H54 (cell line): ENCODE measurements around the gene FGF11.

Experiments
- DNase-seq: peaks from one replicate; pipeline ENCODE4 v3.0.0; 2011; ENCODE audit warnings: low spot score, mixed read lengths; ENCODE audit not compliant: insufficient read length
- FAIRE-seq: peaks from 3 replicates; lab custom pipeline; 2011; peaks lifted over from hg19 to GRCh38; lab: Jason Lieb, UNC
- POLR2A ChIP-seq: IDR thresholded peaks from 2 replicates; pipeline ENCODE4 v1.6.1; 2011; ENCODE audit warnings: low read depth, mild to moderate bottlenecking, low read length

Gene FGF11

DNA sequence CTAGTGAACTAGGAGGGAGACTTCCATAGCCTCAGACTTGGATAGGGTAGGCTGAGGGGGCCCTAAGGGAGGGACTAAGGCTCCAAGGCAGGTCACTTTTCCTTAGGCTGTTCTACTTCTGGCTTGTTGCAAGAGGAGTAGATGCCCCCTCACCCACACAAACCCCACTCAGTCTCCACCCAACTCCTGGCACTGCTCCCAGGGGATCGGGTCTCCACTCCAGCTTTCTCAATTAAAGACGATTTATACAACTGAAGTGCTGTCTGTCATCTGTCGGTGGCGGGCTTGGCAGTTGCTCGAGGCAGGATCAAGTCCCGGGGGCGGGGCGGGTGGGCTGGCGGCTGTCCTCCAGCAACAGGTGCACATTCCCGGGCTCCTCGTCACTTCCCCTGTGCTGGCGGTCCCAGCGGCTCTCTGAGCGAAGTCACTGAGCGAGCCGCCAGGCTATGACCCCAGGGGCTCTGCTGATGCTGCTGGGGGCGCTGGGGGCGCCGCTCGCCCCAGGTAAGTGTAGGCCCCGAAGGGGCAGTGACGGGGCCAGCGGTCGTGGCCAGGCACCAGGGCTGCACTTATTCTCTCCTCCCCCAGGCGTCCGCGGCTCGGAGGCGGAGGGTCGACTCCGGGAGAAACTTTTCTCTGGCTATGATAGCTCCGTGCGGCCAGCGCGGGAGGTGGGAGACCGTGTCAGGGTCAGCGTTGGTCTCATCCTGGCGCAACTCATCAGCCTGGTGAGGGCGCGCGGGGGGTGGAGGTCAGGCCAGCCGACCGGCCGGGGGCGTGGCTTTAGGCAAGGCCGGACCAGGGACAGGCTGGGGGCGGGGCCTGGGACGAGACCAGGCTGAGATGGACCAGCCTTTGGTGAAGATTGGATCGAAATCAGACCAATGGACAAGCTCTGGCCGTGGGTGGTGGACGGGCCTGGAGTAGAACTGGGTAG lies 5.6 kb downstream of the FGF11 start, which contains the start of gene CHRNB1:
TSS of gene CHRNB1 (plus strand) at position 380 of the 937 bp plus-strand sequence. CDS start at position 447, 67 bp downstream.
- DNase-seq (no peak), FAIRE-seq (no peak)
- no peak for TF ChIP-seq POLR2A

DNA sequence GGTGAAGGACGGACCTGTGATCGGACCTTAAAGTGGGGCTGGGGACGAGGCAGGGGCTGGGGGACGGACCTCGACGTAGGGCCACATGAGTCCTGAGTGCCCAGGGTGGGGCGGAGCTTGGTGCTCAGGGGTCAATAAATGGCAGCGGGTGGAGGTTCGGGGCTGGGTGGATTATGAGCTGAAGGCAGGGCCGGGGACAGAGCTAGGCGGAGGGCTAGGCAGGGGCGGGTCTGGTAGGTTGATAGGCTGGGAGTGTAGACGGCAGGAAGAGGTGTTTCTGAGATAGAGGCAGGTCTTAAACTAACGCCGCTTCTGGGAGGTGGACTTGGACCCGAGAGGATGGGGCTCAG lies 6.3 kb downstream of the FGF11 start:
- DNase-seq (no peak), FAIRE-seq (no peak)
- no peak for TF ChIP-seq POLR2A

DNA sequence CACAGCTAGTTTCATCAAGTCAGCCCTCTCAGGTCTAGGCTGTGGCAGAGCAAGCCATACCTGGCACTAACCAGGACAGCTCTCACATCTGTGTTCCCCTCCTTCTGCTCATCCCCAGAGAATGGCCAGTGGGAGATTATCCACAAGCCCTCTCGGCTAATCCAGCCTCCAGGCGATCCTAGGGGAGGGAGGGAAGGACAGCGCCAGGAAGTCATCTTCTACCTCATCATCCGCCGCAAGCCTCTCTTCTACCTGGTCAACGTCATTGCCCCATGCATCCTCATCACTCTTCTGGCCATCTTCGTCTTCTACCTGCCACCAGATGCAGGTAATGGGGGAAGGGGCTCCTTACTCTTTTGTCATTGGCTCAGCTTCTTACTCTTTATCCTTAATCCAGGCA lies 9.1 kb downstream of the FGF11 start:
- no peak for TF ChIP-seq POLR2A
- DNase-seq (no peak), FAIRE-seq (no peak)

DNA sequence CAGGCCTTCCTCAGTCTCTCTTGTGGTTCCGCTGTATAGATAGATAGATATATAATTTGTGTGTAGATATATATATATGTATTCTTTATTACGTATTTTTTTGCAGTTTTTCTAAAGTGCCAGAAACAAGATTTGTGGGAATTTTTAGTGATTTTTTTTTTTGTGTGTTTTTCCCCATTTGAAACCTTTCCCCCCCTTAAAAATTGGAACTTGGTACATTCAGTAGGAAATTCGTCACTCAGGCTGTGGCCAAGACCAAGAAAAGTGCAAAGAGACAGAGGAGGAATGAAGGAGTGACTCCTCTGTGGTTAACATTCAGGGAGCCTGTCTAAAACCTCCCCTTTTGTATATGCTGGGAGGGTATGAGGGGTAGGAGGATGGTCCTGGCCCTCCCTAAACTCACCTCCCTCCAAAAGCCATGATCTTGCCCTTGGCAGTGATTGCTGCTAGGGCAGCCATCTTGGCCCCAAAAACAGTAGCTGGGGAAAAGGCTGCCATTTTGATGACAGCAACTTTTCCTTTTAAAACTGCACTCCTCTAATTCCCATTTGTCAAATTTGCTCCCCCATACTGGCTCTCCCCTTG lies 20.7 kb downstream of the FGF11 start:
- no peak for TF ChIP-seq POLR2A
- FAIRE-seq (no peak), DNase-seq (no peak)

DNA sequence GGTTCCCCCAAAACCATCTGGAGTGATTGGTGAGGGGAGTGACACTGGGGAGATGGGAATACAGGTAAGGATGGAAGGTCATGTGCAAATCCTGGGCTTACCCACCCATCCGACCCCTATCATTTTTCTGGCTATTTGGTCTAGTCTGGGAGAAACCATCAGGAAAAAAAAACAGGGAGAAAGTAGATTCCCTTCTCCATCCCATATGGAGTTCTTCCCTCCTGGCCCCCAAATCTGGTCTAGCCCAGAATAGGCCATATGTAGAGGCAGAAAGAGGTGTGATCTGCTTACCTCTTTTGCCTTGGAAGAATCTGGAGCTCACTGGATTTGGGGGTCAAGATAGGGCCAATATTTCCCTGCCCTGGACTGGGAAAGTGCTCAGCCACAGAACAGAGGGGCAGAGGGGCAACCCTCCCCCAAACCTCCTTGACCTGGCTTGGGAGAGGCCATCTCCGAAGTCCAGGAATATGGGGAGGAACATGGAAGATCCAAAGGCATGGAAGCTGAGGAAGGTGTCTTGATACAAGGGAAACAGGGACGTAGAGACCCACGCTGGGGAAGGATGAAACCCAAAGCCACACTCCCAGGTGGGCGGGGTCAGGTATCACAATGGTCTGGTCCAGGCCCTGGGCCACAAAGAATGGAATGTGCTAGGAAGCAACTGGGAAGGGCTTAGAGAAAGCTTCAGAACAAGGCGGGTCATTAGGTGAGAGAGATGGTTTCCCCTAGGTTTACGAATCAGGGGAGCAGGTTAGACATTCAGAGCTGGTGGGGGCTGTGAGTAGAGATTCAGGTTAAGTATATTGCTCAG lies 21.7 kb downstream of the FGF11 start:
- no peak for TF ChIP-seq POLR2A
- FAIRE-seq: no peak
- no peak for DNase-seq

DNA sequence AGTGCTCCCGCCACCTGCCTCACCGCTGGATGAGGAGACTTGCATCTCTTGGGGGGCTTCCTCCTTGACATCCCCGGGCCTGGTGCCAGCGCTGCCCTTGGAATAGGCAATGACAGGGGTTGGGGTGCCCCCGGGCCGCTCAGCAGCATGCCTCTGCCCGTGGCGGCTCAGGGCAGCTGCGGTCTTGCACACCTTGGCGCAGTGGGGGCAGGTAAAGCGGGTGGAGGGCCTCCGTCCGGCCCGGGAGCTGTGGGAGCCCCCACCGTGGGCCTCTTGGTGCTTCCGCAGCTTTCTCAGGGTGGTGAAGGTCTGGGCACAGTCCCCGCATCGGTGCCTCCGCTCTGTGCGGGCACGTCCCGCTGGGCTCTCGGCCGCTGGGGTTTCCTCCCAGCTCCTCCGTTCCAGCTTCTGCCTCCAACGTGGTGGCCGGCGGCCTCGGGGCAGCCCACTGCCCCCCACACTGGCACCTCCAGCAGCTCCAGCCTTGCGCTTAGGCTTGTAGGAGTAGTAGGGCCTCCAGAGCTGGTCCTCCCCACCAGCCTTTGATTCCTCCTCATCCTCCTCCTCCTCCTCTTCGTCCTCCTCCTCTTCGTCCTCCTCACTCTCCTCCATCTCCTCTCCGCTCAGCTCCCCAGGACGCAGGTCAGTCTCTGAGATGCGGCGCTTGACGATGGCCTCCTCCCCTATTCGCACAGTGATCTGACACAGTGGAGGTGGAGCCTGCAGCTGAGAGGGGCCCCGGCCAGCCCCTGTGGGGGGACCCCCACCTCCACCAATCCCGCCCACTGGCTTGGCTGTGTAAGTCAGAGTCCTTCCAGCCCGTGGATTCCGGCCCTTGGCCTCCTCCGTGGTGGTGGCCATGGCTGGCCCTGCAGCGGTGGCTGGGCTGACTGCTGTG lies 23.4 kb downstream of the FGF11 start:
- FAIRE-seq: no peak
- no peak for TF ChIP-seq POLR2A
- DNase-seq: no peak

DNA sequence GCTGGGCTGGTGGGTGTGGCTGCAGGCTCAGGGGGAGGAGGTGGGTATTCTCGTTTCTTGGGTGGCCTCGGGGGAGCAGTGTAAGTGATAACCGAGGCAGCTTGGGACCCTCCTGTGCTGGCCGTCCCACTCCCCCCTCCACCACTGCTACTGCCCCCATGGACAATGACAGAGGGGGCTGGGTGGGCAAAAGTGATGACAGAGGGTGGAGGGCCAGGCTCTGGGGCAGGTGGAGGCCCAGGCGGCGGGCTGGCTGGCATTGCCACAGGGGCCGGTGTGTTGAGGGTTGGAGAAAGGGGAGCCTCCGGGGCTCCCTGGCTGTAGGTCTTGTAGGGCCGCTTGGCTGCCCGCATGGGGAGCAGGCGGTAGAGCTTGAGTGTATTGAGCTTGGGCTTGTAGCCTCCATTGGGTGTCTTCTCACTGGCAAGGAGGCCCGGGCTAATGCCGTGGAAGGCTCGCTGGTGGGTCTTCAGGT lies 24.1 kb downstream of the FGF11 start:
- no peak for TF ChIP-seq POLR2A
- no peak for DNase-seq
- FAIRE-seq: no peak

DNA sequence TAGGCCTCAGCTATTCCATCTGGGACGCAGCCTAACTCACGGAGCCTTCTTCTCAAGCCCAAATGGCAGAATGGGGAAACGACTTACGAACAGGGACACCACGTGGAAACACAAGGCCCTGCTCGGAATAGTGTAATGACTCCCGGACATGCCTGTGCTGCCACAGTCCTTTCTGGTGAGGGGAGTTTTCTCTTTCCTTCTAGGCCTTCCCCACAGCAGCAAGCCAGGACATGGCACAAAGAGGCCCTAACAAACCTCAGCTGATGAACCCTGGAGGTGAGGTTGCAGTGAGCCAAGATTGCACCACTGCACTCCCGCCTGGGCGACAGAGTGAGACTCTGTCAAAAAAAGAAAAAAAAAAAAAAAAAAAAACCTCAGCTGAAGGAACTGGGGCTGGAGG lies 24.8 kb downstream of the FGF11 start:
- FAIRE-seq: no peak
- TF ChIP-seq POLR2A: no peak
- no peak for DNase-seq

DNA sequence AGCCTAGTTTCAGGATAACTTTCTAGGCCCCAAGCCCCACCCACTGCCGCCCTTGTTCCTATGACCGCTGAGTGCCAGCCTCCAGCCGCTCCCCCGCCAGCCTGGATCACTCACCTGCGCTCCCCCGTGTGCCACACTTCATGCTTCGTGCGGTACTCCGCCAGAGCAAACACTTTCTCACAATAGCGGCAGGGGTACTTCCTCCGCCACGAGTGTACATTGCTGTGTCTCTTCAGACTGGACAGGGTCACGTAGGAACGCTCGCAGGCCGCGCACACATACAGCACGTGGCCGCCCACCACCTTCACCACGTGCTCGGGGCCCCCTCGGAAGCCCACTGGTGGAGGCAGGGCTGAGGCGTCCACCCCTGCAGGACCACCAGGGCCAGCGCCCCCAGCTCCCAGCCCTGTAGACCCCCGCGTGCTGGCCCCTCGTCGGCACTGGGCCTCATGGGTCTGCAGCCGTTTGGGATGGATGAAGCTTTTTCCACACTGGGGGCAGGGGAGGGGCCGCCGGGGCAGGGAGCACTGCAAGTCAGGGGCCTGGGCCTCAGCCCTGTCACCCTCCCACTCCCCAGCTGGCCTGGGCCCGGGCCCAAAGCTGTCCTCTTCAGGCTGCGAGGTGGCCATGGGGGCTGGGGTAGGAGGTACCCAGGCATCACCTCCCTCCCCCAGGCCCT lies 26.4 kb downstream of the FGF11 start:
- no peak for DNase-seq
- FAIRE-seq: no peak
- no peak for TF ChIP-seq POLR2A

DNA sequence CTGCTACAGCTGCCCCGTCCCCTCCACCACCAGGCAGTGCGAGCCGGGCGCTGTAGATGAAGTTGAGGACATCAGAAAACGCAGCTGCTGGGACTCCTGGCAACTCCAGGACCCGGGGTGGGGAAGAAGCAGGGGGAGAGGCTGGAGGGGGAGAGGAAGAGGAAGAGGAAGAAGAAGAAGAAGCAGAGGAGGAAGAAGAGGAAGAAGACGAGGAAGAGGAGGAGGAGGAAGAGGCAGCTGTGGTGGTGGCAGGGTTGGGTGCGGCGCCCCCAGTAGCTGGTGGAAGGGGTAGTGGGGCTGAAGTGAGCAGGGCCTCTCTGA lies 27.0 kb downstream of the FGF11 start:
- FAIRE-seq: no peak
- DNase-seq: no peak
- no peak for TF ChIP-seq POLR2A

DNA sequence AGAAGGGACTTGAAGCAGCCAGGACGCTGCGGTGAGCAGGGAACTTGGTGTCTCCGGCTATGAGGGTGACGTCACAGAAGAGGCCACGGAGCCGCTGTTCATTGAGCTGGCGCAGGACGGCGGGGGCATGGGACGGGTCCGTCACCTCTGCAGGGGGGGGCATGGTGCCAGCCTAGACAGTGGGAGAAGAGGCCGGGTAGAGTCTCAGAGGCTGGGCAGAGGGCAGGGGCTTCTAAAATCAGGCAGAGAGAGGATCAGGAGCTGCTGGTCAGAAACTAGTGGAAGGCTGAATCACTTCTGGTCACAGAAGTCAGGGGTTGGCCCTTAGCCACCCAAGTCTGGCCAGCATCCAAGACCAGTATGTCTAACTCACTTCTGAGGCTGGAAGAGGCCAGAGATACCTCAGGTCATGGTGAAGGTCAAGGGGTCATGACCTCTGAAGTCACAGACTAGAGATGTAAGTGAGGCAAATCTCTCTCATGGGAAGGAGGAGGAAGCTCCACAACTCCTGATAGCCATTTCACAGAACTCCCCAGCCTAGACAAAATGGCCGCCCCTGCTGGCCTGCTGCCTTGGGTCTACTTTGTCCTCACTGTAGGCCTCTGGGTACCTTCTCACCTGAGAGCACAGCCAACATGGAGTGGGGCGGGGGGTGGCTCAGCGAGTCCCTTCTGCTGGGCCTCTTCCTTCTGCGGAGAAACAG lies 27.5 kb downstream of the FGF11 start:
- DNase-seq (no peak), FAIRE-seq (peak; percentile 33)
- TF ChIP-seq POLR2A: no peak

DNA sequence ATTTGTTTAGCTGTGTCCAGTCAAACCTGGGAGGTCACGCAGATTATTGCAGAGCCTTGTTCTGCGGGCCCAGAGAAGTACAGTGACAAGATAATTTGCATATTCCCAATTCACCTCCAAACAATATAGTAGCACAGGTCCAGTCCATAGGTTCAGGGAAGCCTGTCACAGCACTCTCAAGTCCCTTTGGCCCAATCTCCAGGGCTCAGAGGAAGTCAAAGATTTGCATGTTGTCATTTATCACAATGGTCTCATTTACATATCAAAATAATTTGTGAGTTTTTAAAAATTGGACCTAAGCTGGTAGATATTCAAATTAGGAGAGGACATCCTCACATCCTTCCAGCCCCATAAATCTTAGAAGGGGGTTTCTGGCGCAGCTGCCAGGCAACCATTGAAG lies 28.2 kb downstream of the FGF11 start:
- TF ChIP-seq POLR2A: no peak
- DNase-seq (no peak), FAIRE-seq (no peak)

DNA sequence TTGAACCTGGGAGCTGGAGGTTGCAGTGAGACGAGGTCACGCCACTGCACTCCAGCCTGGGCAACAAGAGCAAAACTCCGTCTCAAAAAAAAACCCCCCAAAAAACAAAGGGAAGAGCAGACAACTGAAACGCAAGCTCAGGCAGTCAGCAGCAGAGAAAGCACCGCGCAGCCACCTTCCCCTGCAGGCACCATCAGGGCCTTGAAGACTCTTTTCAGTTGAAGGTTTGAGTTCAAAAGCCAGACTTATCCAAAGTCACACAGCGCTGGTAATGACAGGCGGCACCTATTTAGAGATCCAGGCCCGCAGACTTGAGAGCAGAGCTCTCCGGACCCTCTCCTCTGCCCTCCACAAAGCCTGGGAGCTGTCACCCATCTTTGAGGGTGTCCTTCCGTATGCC lies 29.0 kb downstream of the FGF11 start:
- DNase-seq (no peak), FAIRE-seq (no peak)
- TF ChIP-seq POLR2A: no peak
